Mesothelial cell of epicardium (in vitro differentiated cells): Measurements from ENCODE around the gene OR4F6. TPM values are rescaled to one million over a fixed set of nuclear protein-coding genes. Genes with fewer than 3 reads are reported as not detected.

Source experiments
- DNase-seq, 2 experiments: peaks; one replicate each; pipeline ENCODE4 v3.0.0; 2021; ENCODE audit warnings: low spot score in 2 of 2; ENCODE audit not compliant: unreplicated experiment in 2 of 2
- H3K27ac Mint-ChIP-seq: 2 replicates; pipeline ENCODE4 v1.8.0; 2021; ENCODE audit warnings: mixed read lengths
- H3K27me3 Mint-ChIP-seq: 2 replicates; pipeline ENCODE4 v1.8.0; 2021; ENCODE audit warnings: low read depth, mixed read lengths
- H3K36me3 Mint-ChIP-seq: 2 replicates; pipeline ENCODE4 v1.8.0; 2021; ENCODE audit warnings: mixed read lengths
- H3K4me1 Mint-ChIP-seq: 2 replicates; pipeline ENCODE4 v1.8.0; 2021; ENCODE audit warnings: mixed read lengths
- H3K4me3 Mint-ChIP-seq: 2 replicates; pipeline ENCODE4 v1.8.0; 2021; ENCODE audit warnings: mild to moderate bottlenecking, moderate library complexity, mixed read lengths
- H3K9me3 Mint-ChIP-seq: 2 replicates; pipeline ENCODE4 v1.8.0; 2021; ENCODE audit warnings: mixed read lengths
- CTCF ChIP-seq: fragments of 200-600 bp; sonication (generic); IDR thresholded peaks from one replicate; pipeline ENCODE4 v1.5.0; 2021; ENCODE audit warnings: antibody characterized with exemption; ENCODE audit not compliant: unreplicated experiment
- total RNA-seq: library from RNA; stranded (reverse); gene quantifications from 3 replicates; pipeline ENCODE4 v1.2.1, GENCODE V29; 2021

OR4F6 gene
- total RNA-seq, 1 donor from 2014 or later, result not detected

DNA sequence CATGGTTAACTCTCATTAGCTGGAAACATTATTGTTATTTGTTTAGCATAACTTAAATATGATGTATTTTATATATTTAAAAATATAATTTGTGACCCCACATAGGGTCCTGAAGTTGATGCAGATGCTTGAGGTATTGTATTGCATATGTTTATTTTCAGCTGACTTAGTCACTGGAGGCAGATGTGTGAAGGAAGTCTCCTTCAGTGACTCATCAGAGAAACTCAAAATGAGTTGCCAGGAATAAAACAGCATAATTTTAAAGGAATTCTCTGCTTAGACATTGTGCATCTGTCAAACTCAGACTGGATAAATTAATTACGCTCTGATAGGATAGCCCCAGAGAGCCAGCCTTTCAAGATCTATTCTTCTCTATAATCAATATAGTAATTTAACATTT, 7.9 kb upstream of the OR4F6 start:
- H3K27ac Mint-ChIP-seq, result no peak overlapping the region
- TF ChIP-seq CTCF, result no peak
- H3K9me3 Mint-ChIP-seq, result peaks cover 8% of the 10 kb centered on the region
- no peak overlapping the region for H3K4me3 Mint-ChIP-seq
- H3K27me3 Mint-ChIP-seq, result peaks cover 36% of the 10 kb centered on the region
- no peaks in the 10 kb centered on the region for H3K36me3 Mint-ChIP-seq
- DNase-seq, result no peak
- H3K4me1 Mint-ChIP-seq, result no peaks in the 10 kb centered on the region

DNA sequence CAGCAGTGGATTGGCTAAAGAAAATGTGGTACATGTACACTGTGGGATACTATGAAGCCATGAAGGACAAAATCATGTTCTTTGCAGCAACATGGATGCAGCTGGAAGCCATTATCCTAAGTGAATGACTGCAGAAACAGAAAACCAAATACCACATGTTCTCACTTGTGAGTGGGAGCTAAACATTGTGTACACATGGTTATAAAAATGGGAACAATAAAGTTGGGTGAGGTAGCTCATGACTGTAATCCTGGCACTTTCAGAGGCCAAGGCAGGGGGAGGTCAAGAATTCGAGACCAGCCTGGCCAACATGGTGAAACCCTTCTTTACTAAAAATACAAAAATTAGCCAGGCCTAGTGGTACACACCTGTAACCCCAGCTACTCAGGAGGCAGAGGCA, 3.6 kb upstream of the OR4F6 start:
- peaks cover 42% of the 10 kb centered on the region for H3K27me3 Mint-ChIP-seq
- no peak for DNase-seq
- no peak overlapping the region for H3K4me3 Mint-ChIP-seq
- H3K9me3 Mint-ChIP-seq, result peaks cover 8% of the 10 kb centered on the region
- no peaks in the 10 kb centered on the region for H3K36me3 Mint-ChIP-seq
- no peak for TF ChIP-seq CTCF
- no peaks in the 10 kb centered on the region for H3K4me1 Mint-ChIP-seq
- H3K27ac Mint-ChIP-seq, result no peak overlapping the region

DNA sequence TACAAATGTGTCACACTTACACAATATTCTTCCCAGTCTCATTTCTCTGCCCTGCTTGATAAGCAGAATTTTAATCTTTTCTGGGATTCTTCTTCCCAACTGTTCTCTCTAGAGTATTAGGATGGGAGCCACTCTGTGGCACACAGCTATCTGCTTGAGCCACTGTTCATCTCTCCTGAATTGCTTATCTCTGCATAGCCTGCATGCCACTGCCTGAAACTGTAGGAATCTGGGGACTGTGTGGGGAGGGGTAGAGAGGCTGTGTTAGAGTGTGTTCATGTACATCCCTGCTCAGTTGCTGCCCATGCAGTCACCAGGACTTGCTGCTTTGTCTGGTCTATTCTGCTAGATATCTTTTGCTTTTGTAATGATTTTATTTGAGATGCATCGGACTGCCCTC, 2.3 kb upstream of the OR4F6 start:
- no peaks in the 10 kb centered on the region for H3K36me3 Mint-ChIP-seq
- peaks cover 51% of the 10 kb centered on the region for H3K27me3 Mint-ChIP-seq

GRCh38 chr15:101803676-101804075, 367 bp downstream of the OR4F6 start:
- H3K4me1 Mint-ChIP-seq, result no peaks in the 10 kb centered on the region
- no peak overlapping the region for H3K4me3 Mint-ChIP-seq
- DNase-seq, result no peak

More for the DNA sequence above, 2.3 kb upstream of the OR4F6 start:
- no peaks in the 10 kb centered on the region for H3K4me1 Mint-ChIP-seq
- TF ChIP-seq CTCF, result no peak
- H3K9me3 Mint-ChIP-seq, result peaks cover 8% of the 10 kb centered on the region
- H3K4me3 Mint-ChIP-seq, result no peak overlapping the region
- no peak for DNase-seq
- H3K27ac Mint-ChIP-seq, result no peak overlapping the region

GRCh38 chr15:101804375-101804774, 1.1 kb downstream of the OR4F6 start:
- Mint-ChIP-seq H3K27ac (no peak overlapping the region), H3K27me3 (peaks cover 43% of the 10 kb centered on the region), H3K4me3 (no peak overlapping the region), H3K4me1 (no peaks in the 10 kb centered on the region), H3K9me3 (no peaks in the 10 kb centered on the region), H3K36me3 (no peaks in the 10 kb centered on the region)
- DNase-seq, result no peak
- TF ChIP-seq CTCF, result no peak

More at GRCh38 chr15:101803676-101804075, 367 bp downstream of the OR4F6 start:
- Mint-ChIP-seq H3K36me3 (no peaks in the 10 kb centered on the region), H3K27ac (no peak overlapping the region), H3K9me3 (no peaks in the 10 kb centered on the region), H3K27me3 (peaks cover 42% of the 10 kb centered on the region)
- no peak for TF ChIP-seq CTCF

GRCh38 chr15:101804941-101805340, 1.6 kb downstream of the OR4F6 start:
- Mint-ChIP-seq H3K4me1 (no peaks in the 10 kb centered on the region), H3K27ac (no peak overlapping the region), H3K9me3 (no peaks in the 10 kb centered on the region), H3K4me3 (no peak overlapping the region), H3K36me3 (no peaks in the 10 kb centered on the region), H3K27me3 (peaks cover 46% of the 10 kb centered on the region)
- no peak for DNase-seq
- TF ChIP-seq CTCF, result no peak
